Measurements from ENCODE around the gene PNPLA6.

GRCh38 chr19:7540761-7541474 is 5.4 kb downstream of the PNPLA6 start:
- TF ChIP-seq CTCF (CRISPR knock-in tag; IDR thresholded peaks at IDR 0.05) (no peak), TFE3 (CRISPR knock-in tag; IDR thresholded peaks at IDR 0.05) (no peak), ZNF891 (CRISPR knock-in tag; IDR thresholded peaks at IDR 0.05) (no peak), POLR2AphosphoS5 (IDR thresholded peaks at IDR 0.05; ENCODE audit: low read depth, low read length) (no peak), ZBTB39 (CRISPR knock-in tag; IDR thresholded peaks at IDR 0.05) (no peak), GABPA (IDR thresholded peaks at IDR 0.05; ENCODE audit: low read depth, low read length) (no peak), GABPA (CRISPR knock-in tag; IDR thresholded peaks at IDR 0.05; ENCODE audit: low read depth) (no peak), ZNF3 (CRISPR knock-in tag; IDR thresholded peaks at IDR 0.05) (no peak), CBX1 (IDR thresholded peaks at IDR 0.05; ENCODE audit: low read depth) (no peak), REST (IDR thresholded peaks at IDR 0.05; ENCODE audit: borderline replicate concordance in 1 of 2, low read depth in 1 of 2, low read length in 2 of 2) (no peak), EZH2 (conservative IDR thresholded peaks at IDR 0.05; ENCODE audit: low read depth, low read length) (no peak), ZBTB33 (CRISPR knock-in tag; IDR thresholded peaks at IDR 0.05) (no peak), ZNF674 (CRISPR knock-in tag; IDR thresholded peaks at IDR 0.05; ENCODE audit: low read depth) (no peak), ZNF232 (CRISPR knock-in tag; IDR thresholded peaks at IDR 0.05; ENCODE audit: borderline replicate concordance) (no peak), SRF (IDR thresholded peaks at IDR 0.05; ENCODE audit: low read depth, low read length) (no peak)

Data from HepG2 (cell line).